Stimulated activated CD8-positive, alpha-beta memory T cell treated with anti-CD3 and anti-CD28 coated beads, Interleukin-7, amount 100 ng/mL, for 48 hours (primary cell): Measurements from ENCODE around the gene ARHGAP30.

Experiments
- DNase-seq, 2 donors: peaks; one replicate each; pipeline ENCODE4 v3.0.0-alpha.2; 2020; ENCODE audit warnings: low read depth in 1 of 2; ENCODE audit errors: extremely low read depth in 1 of 2

ARHGAP30 gene

GRCh38 chr1:161091796-161092507 lies 22.3 kb upstream of the ARHGAP30 start:
- no peak for DNase-seq

GRCh38 chr1:161091093-161091492 lies 21.4 kb upstream of the ARHGAP30 start:
- no peak for DNase-seq

- no peak for DNase-seq
Measured at GRCh38 chr1:161090617-161091016, 20.9 kb upstream of the ARHGAP30 start.

GRCh38 chr1:161089938-161090337 lies 20.2 kb upstream of the ARHGAP30 start:
- no peak for DNase-seq

- DNase-seq: no peak
Measured at GRCh38 chr1:161089251-161089924, 19.7 kb upstream of the ARHGAP30 start, which contains the start of gene NECTIN4. Gene NECTIN4, minus strand, starts transcription at chr1:161089558. Its CDS starts 262 bp downstream, at chr1:161089296.

GRCh38 chr1:161088587-161089110 lies 19.0 kb upstream of the ARHGAP30 start:
- DNase-seq: no peak

- no peak for DNase-seq
Measured at GRCh38 chr1:161086457-161086856, 16.8 kb upstream of the ARHGAP30 start.

- DNase-seq: no peak
Measured at GRCh38 chr1:161085165-161085564, 15.5 kb upstream of the ARHGAP30 start.

- DNase-seq: no peak
Measured at GRCh38 chr1:161084597-161084988, 14.9 kb upstream of the ARHGAP30 start.

GRCh38 chr1:161083748-161084596 lies 14.3 kb upstream of the ARHGAP30 start:
- no peak for DNase-seq

- no peak for DNase-seq
Measured at GRCh38 chr1:161082996-161083747, 13.5 kb upstream of the ARHGAP30 start.

- DNase-seq: no peak
Measured at GRCh38 chr1:161082483-161082882, 12.8 kb upstream of the ARHGAP30 start.

- DNase-seq: no peak
Measured at GRCh38 chr1:161081519-161081918, 11.8 kb upstream of the ARHGAP30 start.

- no peak for DNase-seq
Measured at GRCh38 chr1:161080441-161081405, 11.0 kb upstream of the ARHGAP30 start.

- DNase-seq: no peak
Measured at GRCh38 chr1:161079436-161080110, 9.9 kb upstream of the ARHGAP30 start.

GRCh38 chr1:161077426-161077825 lies 7.7 kb upstream of the ARHGAP30 start:
- DNase-seq: no peak

- no peak for DNase-seq
Measured at GRCh38 chr1:161076410-161076809, 6.7 kb upstream of the ARHGAP30 start.

- DNase-seq: no peak
Measured at GRCh38 chr1:161074676-161075368, 5.1 kb upstream of the ARHGAP30 start.
